H1 (cell line): ENCODE measurements around the gene MIER2. TPM values are rescaled to one million over a fixed set of nuclear protein-coding genes. Genes with fewer than 3 reads are reported as not detected.

ENCODE experiments used
- BACH1 ChIP-seq: IDR thresholded peaks from 2 replicates; pipeline ENCODE4 v1.6.1; 2012; ENCODE audit warnings: low read length, improper control_type of control experiment
- BCL11A ChIP-seq, 2 experiments: IDR thresholded peaks; one replicate each; pipeline ENCODE4 v1.6.1; 2011; ENCODE audit warnings: low read depth in 2 of 2, low read length in 2 of 2, mild to moderate bottlenecking in 2 of 2
- CBX8 ChIP-seq: fragments of 300-800, 300-1000 bp; sonication (generic); IDR thresholded peaks from 2 replicates; pipeline ENCODE4 v1.7.1; 2016; ENCODE audit warnings: low read depth, low read length, borderline replicate concordance
- CEBPB ChIP-seq: IDR thresholded peaks from 2 replicates; pipeline ENCODE4 v1.6.1; 2012; ENCODE audit warnings: low read depth, low read length
- EP300 ChIP-seq, 2 experiments: IDR thresholded peaks; 1 replicate in 1 of 2; 2 replicates in 1 of 2; pipeline ENCODE4 v1.6.1; 2011 to 2012; ENCODE audit warnings: low read depth in 2 of 2, low read length in 2 of 2, mild to moderate bottlenecking in 2 of 2, borderline replicate concordance in 1 of 2, inconsistent platforms in 1 of 2, moderate library complexity in 1 of 2
- GABPA ChIP-seq: IDR thresholded peaks from 2 replicates; pipeline ENCODE4 v1.6.1; 2011; ENCODE audit warnings: mild to moderate bottlenecking, low read length, moderate library complexity, borderline replicate concordance; ENCODE audit not compliant: insufficient read depth
- NANOG ChIP-seq: IDR thresholded peaks from 2 replicates; pipeline ENCODE4 v1.6.1; 2011; ENCODE audit warnings: low read length, low read depth, mild to moderate bottlenecking, inconsistent platforms; ENCODE audit not compliant: insufficient read depth, poor library complexity, severe bottlenecking
- NRF1 ChIP-seq: IDR thresholded peaks from 2 replicates; pipeline ENCODE4 v1.6.1; 2011; ENCODE audit warnings: mild to moderate bottlenecking, low read depth, low read length, improper control_type of control experiment
- polyA plus RNA-seq, 7 experiments: library from polyadenylated mRNA; depleted of rRNA in 3 of 7; stranded (reverse) in 5 of 7; unstranded in 2 of 7; fragments of >200 nt in 5 of 7; fragments of 200-250 nt in 2 of 7; gene quantifications; 1 replicate in 5 of 7; 2 replicates in 1 of 7; 4 replicates in 1 of 7; pipeline versions ENCODE4 v1.2.1 to v1.2.3, GENCODE V29; 2011 to 2013; ENCODE audit warnings: missing spikeins in 2 of 7, mixed read lengths in 2 of 7
- total RNA-seq: library from RNA; stranded (reverse); fragmentation: NEBNext Ultra II Directional; extraction: Animal tissue kit (Norgen Biotek cat#: 25700); gene quantifications from 2 replicates; pipeline ENCODE4 v1.2.1, GENCODE V29; 2021
- TF ChIP-seq, protein P1 (sequence below): fragments of 300-600 bp; sonication (generic); IDR thresholded peaks from 2 replicates; pipeline ENCODE4 v1.7.1; 2012; ENCODE audit warnings: low read length, moderate library complexity, mild to moderate bottlenecking, inconsistent platforms; ENCODE audit not compliant: insufficient replicate concordance

MIER2 gene
- total and polyA plus RNA-seq, 2 of the 8 experiments (the other 6 are each of a cell fraction or from before 2014, with no cell fraction given): 30.3 to 48.3 TPM

DNA sequence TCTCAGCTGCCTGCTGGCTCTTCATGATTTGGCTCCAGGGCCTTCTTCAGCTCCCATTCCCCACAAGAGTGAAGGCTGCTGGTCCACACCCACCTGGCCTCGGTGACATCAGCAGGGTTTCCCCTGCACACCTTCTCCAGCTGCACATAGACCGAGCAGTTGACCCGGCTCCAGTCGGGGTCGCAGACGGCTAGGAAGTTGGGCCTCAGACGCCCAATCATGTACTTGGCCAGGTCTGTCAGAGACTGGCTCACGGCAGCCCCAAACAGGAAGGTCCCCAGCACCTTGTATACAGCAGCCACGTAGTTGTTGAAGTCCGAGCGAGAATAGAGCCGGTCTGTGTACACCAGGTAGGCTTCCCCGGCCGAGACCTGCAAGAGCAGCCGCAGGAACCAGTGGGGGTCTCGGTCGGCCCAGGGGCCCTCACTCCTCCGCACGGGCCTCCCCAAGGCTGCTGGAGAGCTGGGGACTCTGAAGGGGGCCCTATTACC, 57.2 kb downstream of the MIER2 start (continued):
- TF ChIP-seq, protein P1, sequence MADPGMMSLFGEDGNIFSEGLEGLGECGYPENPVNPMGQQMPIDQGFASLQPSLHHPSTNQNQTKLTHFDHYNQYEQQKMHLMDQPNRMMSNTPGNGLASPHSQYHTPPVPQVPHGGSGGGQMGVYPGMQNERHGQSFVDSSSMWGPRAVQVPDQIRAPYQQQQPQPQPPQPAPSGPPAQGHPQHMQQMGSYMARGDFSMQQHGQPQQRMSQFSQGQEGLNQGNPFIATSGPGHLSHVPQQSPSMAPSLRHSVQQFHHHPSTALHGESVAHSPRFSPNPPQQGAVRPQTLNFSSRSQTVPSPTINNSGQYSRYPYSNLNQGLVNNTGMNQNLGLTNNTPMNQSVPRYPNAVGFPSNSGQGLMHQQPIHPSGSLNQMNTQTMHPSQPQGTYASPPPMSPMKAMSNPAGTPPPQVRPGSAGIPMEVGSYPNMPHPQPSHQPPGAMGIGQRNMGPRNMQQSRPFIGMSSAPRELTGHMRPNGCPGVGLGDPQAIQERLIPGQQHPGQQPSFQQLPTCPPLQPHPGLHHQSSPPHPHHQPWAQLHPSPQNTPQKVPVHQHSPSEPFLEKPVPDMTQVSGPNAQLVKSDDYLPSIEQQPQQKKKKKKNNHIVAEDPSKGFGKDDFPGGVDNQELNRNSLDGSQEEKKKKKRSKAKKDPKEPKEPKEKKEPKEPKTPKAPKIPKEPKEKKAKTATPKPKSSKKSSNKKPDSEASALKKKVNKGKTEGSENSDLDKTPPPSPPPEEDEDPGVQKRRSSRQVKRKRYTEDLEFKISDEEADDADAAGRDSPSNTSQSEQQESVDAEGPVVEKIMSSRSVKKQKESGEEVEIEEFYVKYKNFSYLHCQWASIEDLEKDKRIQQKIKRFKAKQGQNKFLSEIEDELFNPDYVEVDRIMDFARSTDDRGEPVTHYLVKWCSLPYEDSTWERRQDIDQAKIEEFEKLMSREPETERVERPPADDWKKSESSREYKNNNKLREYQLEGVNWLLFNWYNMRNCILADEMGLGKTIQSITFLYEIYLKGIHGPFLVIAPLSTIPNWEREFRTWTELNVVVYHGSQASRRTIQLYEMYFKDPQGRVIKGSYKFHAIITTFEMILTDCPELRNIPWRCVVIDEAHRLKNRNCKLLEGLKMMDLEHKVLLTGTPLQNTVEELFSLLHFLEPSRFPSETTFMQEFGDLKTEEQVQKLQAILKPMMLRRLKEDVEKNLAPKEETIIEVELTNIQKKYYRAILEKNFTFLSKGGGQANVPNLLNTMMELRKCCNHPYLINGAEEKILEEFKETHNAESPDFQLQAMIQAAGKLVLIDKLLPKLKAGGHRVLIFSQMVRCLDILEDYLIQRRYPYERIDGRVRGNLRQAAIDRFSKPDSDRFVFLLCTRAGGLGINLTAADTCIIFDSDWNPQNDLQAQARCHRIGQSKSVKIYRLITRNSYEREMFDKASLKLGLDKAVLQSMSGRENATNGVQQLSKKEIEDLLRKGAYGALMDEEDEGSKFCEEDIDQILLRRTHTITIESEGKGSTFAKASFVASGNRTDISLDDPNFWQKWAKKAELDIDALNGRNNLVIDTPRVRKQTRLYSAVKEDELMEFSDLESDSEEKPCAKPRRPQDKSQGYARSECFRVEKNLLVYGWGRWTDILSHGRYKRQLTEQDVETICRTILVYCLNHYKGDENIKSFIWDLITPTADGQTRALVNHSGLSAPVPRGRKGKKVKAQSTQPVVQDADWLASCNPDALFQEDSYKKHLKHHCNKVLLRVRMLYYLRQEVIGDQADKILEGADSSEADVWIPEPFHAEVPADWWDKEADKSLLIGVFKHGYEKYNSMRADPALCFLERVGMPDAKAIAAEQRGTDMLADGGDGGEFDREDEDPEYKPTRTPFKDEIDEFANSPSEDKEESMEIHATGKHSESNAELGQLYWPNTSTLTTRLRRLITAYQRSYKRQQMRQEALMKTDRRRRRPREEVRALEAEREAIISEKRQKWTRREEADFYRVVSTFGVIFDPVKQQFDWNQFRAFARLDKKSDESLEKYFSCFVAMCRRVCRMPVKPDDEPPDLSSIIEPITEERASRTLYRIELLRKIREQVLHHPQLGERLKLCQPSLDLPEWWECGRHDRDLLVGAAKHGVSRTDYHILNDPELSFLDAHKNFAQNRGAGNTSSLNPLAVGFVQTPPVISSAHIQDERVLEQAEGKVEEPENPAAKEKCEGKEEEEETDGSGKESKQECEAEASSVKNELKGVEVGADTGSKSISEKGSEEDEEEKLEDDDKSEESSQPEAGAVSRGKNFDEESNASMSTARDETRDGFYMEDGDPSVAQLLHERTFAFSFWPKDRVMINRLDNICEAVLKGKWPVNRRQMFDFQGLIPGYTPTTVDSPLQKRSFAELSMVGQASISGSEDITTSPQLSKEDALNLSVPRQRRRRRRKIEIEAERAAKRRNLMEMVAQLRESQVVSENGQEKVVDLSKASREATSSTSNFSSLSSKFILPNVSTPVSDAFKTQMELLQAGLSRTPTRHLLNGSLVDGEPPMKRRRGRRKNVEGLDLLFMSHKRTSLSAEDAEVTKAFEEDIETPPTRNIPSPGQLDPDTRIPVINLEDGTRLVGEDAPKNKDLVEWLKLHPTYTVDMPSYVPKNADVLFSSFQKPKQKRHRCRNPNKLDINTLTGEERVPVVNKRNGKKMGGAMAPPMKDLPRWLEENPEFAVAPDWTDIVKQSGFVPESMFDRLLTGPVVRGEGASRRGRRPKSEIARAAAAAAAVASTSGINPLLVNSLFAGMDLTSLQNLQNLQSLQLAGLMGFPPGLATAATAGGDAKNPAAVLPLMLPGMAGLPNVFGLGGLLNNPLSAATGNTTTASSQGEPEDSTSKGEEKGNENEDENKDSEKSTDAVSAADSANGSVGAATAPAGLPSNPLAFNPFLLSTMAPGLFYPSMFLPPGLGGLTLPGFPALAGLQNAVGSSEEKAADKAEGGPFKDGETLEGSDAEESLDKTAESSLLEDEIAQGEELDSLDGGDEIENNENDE: no peak
- TF ChIP-seq BACH1: no peak
- TF ChIP-seq EP300 (IDR thresholded peaks at IDR 0.05; ENCODE audit: borderline replicate concordance in 1 of 2, low read depth in 2 of 2, low read length in 2 of 2): no peak
- TF ChIP-seq CBX8: no peak
- TF ChIP-seq NANOG: no peak
- no peak for TF ChIP-seq CEBPB
- TF ChIP-seq NRF1: no peak
- TF ChIP-seq BCL11A (IDR thresholded peaks at IDR 0.05; ENCODE audit: low read depth in 2 of 2, low read length in 2 of 2): no peak
- no peak for TF ChIP-seq GABPA
